NCI-H2227 (cell line): ENCODE data around the gene NPHS1.

ENCODE experiments used
- DNase-seq: peaks from one replicate; lab custom pipeline; 2025; ENCODE audit not compliant: unreplicated experiment; lab: John Stamatoyannopoulos, UW

The NPHS1 gene

GRCh38 chr19:35789195-35789977 is 62.9 kb downstream of the NPHS1 start:
- DNase-seq, result no peak

- no peak for DNase-seq
Measured at GRCh38 chr19:35788205-35788960, 63.9 kb downstream of the NPHS1 start.

GRCh38 chr19:35787227-35787799 is 65.0 kb downstream of the NPHS1 start:
- DNase-seq, result no peak

GRCh38 chr19:35786299-35787160 is 65.8 kb downstream of the NPHS1 start:
- DNase-seq, result no peak

GRCh38 chr19:35785339-35785627 is 67.0 kb downstream of the NPHS1 start:
- no peak for DNase-seq

- no peak for DNase-seq
Measured at GRCh38 chr19:35784503-35785338, 67.6 kb downstream of the NPHS1 start.

- DNase-seq, result no peak
Measured at GRCh38 chr19:35783469-35784434, 68.6 kb downstream of the NPHS1 start.

- DNase-seq, result no peak
Measured at GRCh38 chr19:35782589-35782988, 69.7 kb downstream of the NPHS1 start.

GRCh38 chr19:35781650-35782049 is 70.7 kb downstream of the NPHS1 start:
- no peak for DNase-seq

GRCh38 chr19:35780717-35781116 is 71.6 kb downstream of the NPHS1 start:
- no peak for DNase-seq

GRCh38 chr19:35780058-35780457 is 72.2 kb downstream of the NPHS1 start:
- no peak for DNase-seq

- DNase-seq, result no peak
Measured at GRCh38 chr19:35779033-35779432, 73.3 kb downstream of the NPHS1 start.

- no peak for DNase-seq
Measured at GRCh38 chr19:35777961-35778360, 74.3 kb downstream of the NPHS1 start.

GRCh38 chr19:35777086-35777841 is 75.0 kb downstream of the NPHS1 start:
- DNase-seq, result no peak

GRCh38 chr19:35776102-35776788 is 76.1 kb downstream of the NPHS1 start:
- peak; percentile 88 for DNase-seq
